HG03460 (cell line): ENCODE data around the gene MAP2K7.

Experiments
- ATAC-seq: cut with Tn5 transposase; IDR thresholded peaks from one replicate; pipeline ENCODE4 v1.9.1; 2021; ENCODE audit not compliant: unreplicated experiment

MAP2K7 gene

GRCh38 chr19:7866399-7867091 lies 37.1 kb upstream of the MAP2K7 start:
- ATAC-seq, result no peak

GRCh38 chr19:7867092-7867844 lies 36.4 kb upstream of the MAP2K7 start:
- ATAC-seq, result no peak

GRCh38 chr19:7868326-7868670 lies 35.4 kb upstream of the MAP2K7 start:
- ATAC-seq, result no peak

- ATAC-seq, result peak; percentile 60
Observed at GRCh38 chr19:7868671-7869452, 34.8 kb upstream of the MAP2K7 start.

- peak; percentile 37 for ATAC-seq
Observed at GRCh38 chr19:7869453-7869909, 34.2 kb upstream of the MAP2K7 start.

- no peak for ATAC-seq
Observed at GRCh38 chr19:7869910-7870511, 33.7 kb upstream of the MAP2K7 start.

- ATAC-seq, result no peak
Observed at GRCh38 chr19:7870571-7871436, 32.9 kb upstream of the MAP2K7 start.

- ATAC-seq, result peak; percentile 22
Observed at GRCh38 chr19:7871437-7872305, 32.0 kb upstream of the MAP2K7 start.

GRCh38 chr19:7872306-7873204 lies 31.1 kb upstream of the MAP2K7 start:
- ATAC-seq, result no peak

GRCh38 chr19:7873304-7874075 lies 30.2 kb upstream of the MAP2K7 start:
- ATAC-seq, result no peak

- ATAC-seq, result no peak
Observed at GRCh38 chr19:7874076-7874896, 29.4 kb upstream of the MAP2K7 start, which contains the start of gene PRR36. Gene PRR36 (minus strand): TSS chr19:7874390. CDS start chr19:7873689, 701 bp downstream.

- no peak for ATAC-seq
Observed at GRCh38 chr19:7874897-7875273, 28.8 kb upstream of the MAP2K7 start.

- ATAC-seq, result no peak
Observed at GRCh38 chr19:7877249-7877836, 26.3 kb upstream of the MAP2K7 start.

GRCh38 chr19:7879111-7879807 lies 24.4 kb upstream of the MAP2K7 start:
- no peak for ATAC-seq

- ATAC-seq, result no peak
Observed at GRCh38 chr19:7879836-7880235, 23.8 kb upstream of the MAP2K7 start.

- ATAC-seq, result no peak
Observed at GRCh38 chr19:7881910-7882309, 21.8 kb upstream of the MAP2K7 start.
